ENCODE measurements around the gene ZFYVE21. TPM values are rescaled to one million over a fixed set of nuclear protein-coding genes. Genes with fewer than 3 reads are reported as not detected.

ZFYVE21 gene
- total RNA-seq, 1 donor from 2014 or later = 68.6 TPM

GRCh38 chr14:103734081-103734888, 18.7 kb downstream of the ZFYVE21 start:
- Mint-ChIP-seq H3K4me1 (ENCODE audit: low read depth) (peaks cover 7% of the 10 kb centered on the region), H3K36me3 (ENCODE audit: low read depth) (peaks cover 15% of the 10 kb centered on the region), H3K27me3 (ENCODE audit: low read depth) (no peaks in the 10 kb centered on the region), H3K9me3 (ENCODE audit: low read depth) (no peaks in the 10 kb centered on the region), H3K4me3 (ENCODE audit: unreplicated experiment) (no peak overlapping the region), H3K27ac (ENCODE audit: unreplicated experiment) (no peak overlapping the region)
- TF ChIP-seq CTCF (IDR thresholded peaks at IDR 0.05) = no peak
- DNase-seq (ENCODE audit: low spot score) = peak; percentile 71

GRCh38 chr14:103735022-103735421, 19.4 kb downstream of the ZFYVE21 start:
- Mint-ChIP-seq H3K27me3 (ENCODE audit: low read depth) (no peaks in the 10 kb centered on the region), H3K4me3 (ENCODE audit: unreplicated experiment) (no peak overlapping the region), H3K36me3 (ENCODE audit: low read depth) (peaks cover 15% of the 10 kb centered on the region), H3K27ac (ENCODE audit: unreplicated experiment) (no peak overlapping the region), H3K4me1 (ENCODE audit: low read depth) (peaks cover 7% of the 10 kb centered on the region), H3K9me3 (ENCODE audit: low read depth) (no peaks in the 10 kb centered on the region)
- peak; percentile 64 for DNase-seq (ENCODE audit: low spot score)
- no peak for TF ChIP-seq CTCF (IDR thresholded peaks at IDR 0.05)

GRCh38 chr14:103735439-103735814, 19.8 kb downstream of the ZFYVE21 start:
- H3K9me3 Mint-ChIP-seq (ENCODE audit: low read depth) = no peaks in the 10 kb centered on the region

GRCh38 chr14:103735815-103736545, 20.4 kb downstream of the ZFYVE21 start:
- TF ChIP-seq CTCF (IDR thresholded peaks at IDR 0.05) = no peak
- H3K36me3 Mint-ChIP-seq (ENCODE audit: low read depth) = peaks cover 15% of the 10 kb centered on the region
- H3K27ac Mint-ChIP-seq (ENCODE audit: unreplicated experiment) = no peak overlapping the region
- no peak overlapping the region for H3K4me3 Mint-ChIP-seq (ENCODE audit: unreplicated experiment)
- H3K27me3 Mint-ChIP-seq (ENCODE audit: low read depth) = no peaks in the 10 kb centered on the region
- peaks cover 10% of the 10 kb centered on the region for H3K4me1 Mint-ChIP-seq (ENCODE audit: low read depth)
- no peaks in the 10 kb centered on the region for H3K9me3 Mint-ChIP-seq (ENCODE audit: low read depth)
- peak; percentile 75 for DNase-seq (ENCODE audit: low spot score)

More at GRCh38 chr14:103735439-103735814, 19.8 kb downstream of the ZFYVE21 start:
- no peak overlapping the region for H3K27ac Mint-ChIP-seq (ENCODE audit: unreplicated experiment)
- peak; percentile 24 for TF ChIP-seq CTCF (IDR thresholded peaks at IDR 0.05)
- H3K27me3 Mint-ChIP-seq (ENCODE audit: low read depth) = no peaks in the 10 kb centered on the region
- H3K4me3 Mint-ChIP-seq (ENCODE audit: unreplicated experiment) = no peak overlapping the region
- peaks cover 15% of the 10 kb centered on the region for H3K36me3 Mint-ChIP-seq (ENCODE audit: low read depth)
- H3K4me1 Mint-ChIP-seq (ENCODE audit: low read depth) = peaks cover 7% of the 10 kb centered on the region
- no peak for DNase-seq (ENCODE audit: low spot score)

- peaks cover 15% of the 10 kb centered on the region for H3K36me3 Mint-ChIP-seq (ENCODE audit: low read depth)
- DNase-seq (ENCODE audit: low spot score) = peak; percentile 55
- no peaks in the 10 kb centered on the region for H3K27me3 Mint-ChIP-seq (ENCODE audit: low read depth)
- H3K4me3 Mint-ChIP-seq (ENCODE audit: unreplicated experiment) = no peak overlapping the region
- no peak overlapping the region for H3K27ac Mint-ChIP-seq (ENCODE audit: unreplicated experiment)
- TF ChIP-seq CTCF (IDR thresholded peaks at IDR 0.05) = no peak
- peaks cover 18% of the 10 kb centered on the region for H3K4me1 Mint-ChIP-seq (ENCODE audit: low read depth)
- H3K9me3 Mint-ChIP-seq (ENCODE audit: low read depth) = no peaks in the 10 kb centered on the region
Observed at GRCh38 chr14:103736546-103737431, 21.2 kb downstream of the ZFYVE21 start.

Measured in chondrocyte (in vitro differentiated cells).